IMR-90 (cell line): ENCODE measurements around the gene BARD1. TPM values are rescaled to one million over a fixed set of nuclear protein-coding genes. Genes with fewer than 3 reads are reported as not detected.

ENCODE experiments used
- ATAC-seq: fragments of 200-7000 bp; cut with Tn5 transposase; 2 replicates; pipeline ENCODE4 v1.9.1; 2020; ENCODE audit warnings: low read depth, mild to moderate bottlenecking, moderate library complexity
- BruUV-seq: library from RNA; stranded (reverse); fragments of 400-500 nt; replicated peaks from 2 replicates; lab custom pipeline; 2021; lab: Mats Ljungman, UMichigan
- CTCF ChIA-PET: fragments of 300-600 bp; formaldehyde crosslinking; extraction: SDS; loops from one replicate; lab custom pipeline; 2021; ENCODE audit warnings: antibody characterized with exemption; lab: Yijun Ruan, JAX
- POLR2A ChIA-PET: fragments of 300-600 bp; sonication (Branson Sonifier 250); formaldehyde crosslinking; loops from one replicate; lab custom pipeline; 2022; ENCODE audit warnings: antibody characterized with exemption; ENCODE audit not compliant: unreplicated experiment; lab: Charles Lee
- DNase-seq: peaks from one replicate; pipeline ENCODE4 v3.0.0; 2013
- H2AFZ ChIP-seq: replicated peaks from 2 replicates; pipeline ENCODE3; 2013; ENCODE audit warnings: low read length, mild to moderate bottlenecking; ENCODE audit not compliant: poor library complexity
- H2AK5ac ChIP-seq: 2 replicates; pipeline ENCODE4 v1.6.1; 2013; ENCODE audit warnings: low read depth, low read length, inconsistent platforms
- H2AK9ac ChIP-seq: replicated peaks from 2 replicates; pipeline ENCODE3; 2013; ENCODE audit warnings: mild to moderate bottlenecking, low read depth, low read length, moderate library complexity; ENCODE audit not compliant: poor library complexity
- H2BK120ac ChIP-seq: 2 replicates; pipeline ENCODE4 v1.6.1; 2013; ENCODE audit warnings: low read depth, low read length, inconsistent platforms
- H2BK15ac ChIP-seq: 3 replicates; pipeline ENCODE4 v1.6.1; 2013; ENCODE audit warnings: low read depth, low read length, inconsistent platforms
- H2BK20ac ChIP-seq: 2 replicates; pipeline ENCODE4 v1.6.1; 2013; ENCODE audit warnings: low read depth, mild to moderate bottlenecking, inconsistent platforms, low read length, moderate library complexity
- H2BK5ac ChIP-seq: 2 replicates; pipeline ENCODE4 v1.6.1; 2013; ENCODE audit warnings: mild to moderate bottlenecking, low read depth, low read length, inconsistent platforms; ENCODE audit not compliant: poor library complexity, severe bottlenecking
- H3K14ac ChIP-seq: replicated peaks from 2 replicates; pipeline ENCODE4 v1.6.1; 2013; ENCODE audit warnings: low read depth, low read length, inconsistent platforms
- H3K18ac ChIP-seq: 2 replicates; pipeline ENCODE4 v1.6.1; 2013; ENCODE audit warnings: low read depth, low read length, control low read depth
- H3K23ac ChIP-seq: 2 replicates; pipeline ENCODE4 v1.6.1; 2013; ENCODE audit warnings: low read depth, low read length, inconsistent platforms
- H3K27ac ChIP-seq: 2 replicates; pipeline ENCODE4 v1.5.1; 2013; ENCODE audit warnings: mild to moderate bottlenecking, control low read depth, low read length; ENCODE audit not compliant: insufficient read depth
- H3K27me3 ChIP-seq: 2 replicates; pipeline ENCODE4 v1.6.1; 2013; ENCODE audit warnings: low read length; ENCODE audit not compliant: control insufficient read depth, insufficient read depth
- H3K36me3 ChIP-seq: 2 replicates; pipeline ENCODE4 v1.6.1; 2013; ENCODE audit warnings: low read length, mixed read lengths; ENCODE audit not compliant: control insufficient read depth, insufficient read depth
- H3K4ac ChIP-seq: 2 replicates; pipeline ENCODE4 v1.6.1; 2013; ENCODE audit warnings: low read depth, low read length, inconsistent platforms
- H3K4me1 ChIP-seq: 2 replicates; pipeline ENCODE4 v1.6.1; 2013; ENCODE audit warnings: low read length, mixed read lengths; ENCODE audit not compliant: control insufficient read depth, insufficient read depth
- H3K4me2 ChIP-seq: 2 replicates; pipeline ENCODE4 v1.6.1; 2013; ENCODE audit warnings: low read depth, mild to moderate bottlenecking, control low read depth, low read length, moderate library complexity
- H3K4me3 ChIP-seq: 2 replicates; pipeline ENCODE4 v1.5.1; 2013; ENCODE audit warnings: low read depth, mild to moderate bottlenecking, control low read depth, low read length, moderate library complexity; ENCODE audit not compliant: insufficient read depth
- H3K56ac ChIP-seq: 2 replicates; pipeline ENCODE4 v1.6.1; 2013; ENCODE audit warnings: low read length, inconsistent platforms; ENCODE audit not compliant: insufficient read depth; ENCODE audit errors: extremely low read depth
- H3K79me1 ChIP-seq, 2 experiments: 2 replicates each; pipeline ENCODE4 v1.6.1; 2013; ENCODE audit warnings: low read length in 2 of 2, inconsistent platforms in 1 of 2, low read depth in 1 of 2
- H3K9ac ChIP-seq: 2 replicates; pipeline ENCODE4 v1.6.1; 2013; ENCODE audit warnings: low read depth, low read length, control low read depth
- H3K9me1 ChIP-seq: 2 replicates; pipeline ENCODE4 v1.6.1; 2013; ENCODE audit warnings: low read length, inconsistent platforms; ENCODE audit not compliant: insufficient read depth
- H3K9me3 ChIP-seq: 2 replicates; pipeline ENCODE4 v1.6.1; 2013; ENCODE audit warnings: low read length; ENCODE audit not compliant: control insufficient read depth, insufficient read depth
- H4K20me1 ChIP-seq: 2 replicates; pipeline ENCODE4 v1.6.1; 2013; ENCODE audit warnings: low read length, inconsistent platforms; ENCODE audit not compliant: insufficient read depth
- H4K5ac ChIP-seq: 2 replicates; pipeline ENCODE4 v1.6.1; 2013; ENCODE audit warnings: mild to moderate bottlenecking, low read depth, low read length, control low read depth
- H4K8ac ChIP-seq, 2 experiments: 2 replicates each; pipeline ENCODE4 v1.6.1; 2013; ENCODE audit warnings: low read depth in 2 of 2, low read length in 2 of 2, control low read depth in 1 of 2, inconsistent platforms in 1 of 2
- H4K91ac ChIP-seq: 2 replicates; pipeline ENCODE4 v1.6.1; 2013; ENCODE audit warnings: low read depth, low read length, inconsistent platforms; ENCODE audit not compliant: insufficient read depth
- BHLHE40 ChIP-seq: fragments of 150-350 bp; IDR thresholded peaks from 2 replicates; pipeline ENCODE4 v1.6.1; 2016; ENCODE audit warnings: mild to moderate bottlenecking, low read depth, low read length
- CHD1 ChIP-seq: IDR thresholded peaks from 2 replicates; pipeline ENCODE4 v1.6.1; 2012; ENCODE audit warnings: low read depth, low read length, improper control_type of control experiment
- MAFK ChIP-seq: IDR thresholded peaks from 2 replicates; pipeline ENCODE4 v1.6.1; 2012; ENCODE audit warnings: low read depth, low read length, improper control_type of control experiment
- MAZ ChIP-seq: IDR thresholded peaks from 2 replicates; pipeline ENCODE4 v1.6.1; 2012; ENCODE audit warnings: low read depth, mild to moderate bottlenecking, low read length, improper control_type of control experiment, moderate library complexity, borderline replicate concordance
- NFE2L2 ChIP-seq: fragments of 150-350 bp; IDR thresholded peaks from 2 replicates; pipeline ENCODE4 v1.6.1; 2016; ENCODE audit warnings: low read depth, mild to moderate bottlenecking, low read length
- RFX5 ChIP-seq: IDR thresholded peaks from 2 replicates; pipeline ENCODE4 v1.8.0; 2012; ENCODE audit warnings: low read depth, mild to moderate bottlenecking, low read length, moderate library complexity
- SMC3 ChIP-seq: fragments of 150-350 bp; IDR thresholded peaks from 2 replicates; pipeline ENCODE4 v1.6.1; 2016; ENCODE audit warnings: low read depth, mild to moderate bottlenecking, antibody characterized with exemption, low read length, moderate library complexity
- WGBS, 2 experiments: methylation state at CpG; one replicate each; pipeline versions ENCODE4 v1.1.5 to v1.1.7; 2013; ENCODE audit warnings: missing lambda C conversion rate in 2 of 2; ENCODE audit not compliant: insufficient read length in 1 of 2; ENCODE audit errors: extremely low coverage in 2 of 2; 5-methylcytosine and 5-hydroxymethylcytosine counted together
- dilution Hi-C: fragments of 300-500 bp; cut with HindIII; formaldehyde crosslinking; loops from one replicate; pipeline ENCODE4 v1.14.3; 2018; ENCODE audit warnings: low sequenced_read_pairs; ENCODE audit not compliant: unreplicated experiment
- in situ Hi-C: fragments of 300-500 bp; cut with MboI; formaldehyde crosslinking; loops from 3 replicates; pipeline ENCODE4 v1.14.3; 2019; ENCODE audit warnings: low sequenced_read_pairs, inconsistent platforms, mixed read lengths
- intact Hi-C: fragments of 100-400 bp; cut with micrococcal nuclease; formaldehyde crosslinking; loops from 2 replicates; pipeline ENCODE4 v1.10.0; 2022
- polyA plus RNA-seq, 3 experiments: library from polyadenylated mRNA; depleted of rRNA; stranded (reverse); fragments of >200 nt; gene quantifications; 2 replicates each; pipeline ENCODE4 v1.2.3, GENCODE V29; 2012; ENCODE audit warnings: low replicate concordance in 1 of 3
- total RNA-seq: library from RNA; depleted of rRNA; stranded (reverse); fragments of >200 nt; gene quantifications from 2 replicates; pipeline ENCODE4 v1.2.3, GENCODE V29; 2012
- TF ChIP-seq, protein P1 (sequence below): fragments of 150-350 bp; IDR thresholded peaks from 2 replicates; pipeline ENCODE4 v1.6.1; 2016; ENCODE audit warnings: low read depth, mild to moderate bottlenecking, low read length, moderate library complexity, borderline replicate concordance

Gene BARD1
- total and polyA plus RNA-seq, 2 of the 4 experiments (the other 2 are of a cell fraction) = 3.1 to 34.6 TPM

GRCh38 chr2:214679736-214680135, 129.7 kb downstream of the BARD1 start:
- H4K20me1 ChIP-seq = no peaks in the 10 kb centered on the region
- no peaks in the 10 kb centered on the region for H3K79me1 ChIP-seq
- H3K4me1 ChIP-seq = no peaks in the 10 kb centered on the region
- no peak overlapping the region for H2AK9ac ChIP-seq
- H4K8ac ChIP-seq = no peak overlapping the region
- no peak overlapping the region for H3K4me2 ChIP-seq
- H2BK20ac ChIP-seq = no peak overlapping the region
- H4K5ac ChIP-seq = no peak overlapping the region
- TF ChIP-seq SMC3 (no peak), NFE2L2 (no peak), RFX5 (no peak), MAZ (no peak), CHD1 (no peak), BHLHE40 (no peak), MAFK (no peak)
- TF ChIP-seq, protein P1, sequence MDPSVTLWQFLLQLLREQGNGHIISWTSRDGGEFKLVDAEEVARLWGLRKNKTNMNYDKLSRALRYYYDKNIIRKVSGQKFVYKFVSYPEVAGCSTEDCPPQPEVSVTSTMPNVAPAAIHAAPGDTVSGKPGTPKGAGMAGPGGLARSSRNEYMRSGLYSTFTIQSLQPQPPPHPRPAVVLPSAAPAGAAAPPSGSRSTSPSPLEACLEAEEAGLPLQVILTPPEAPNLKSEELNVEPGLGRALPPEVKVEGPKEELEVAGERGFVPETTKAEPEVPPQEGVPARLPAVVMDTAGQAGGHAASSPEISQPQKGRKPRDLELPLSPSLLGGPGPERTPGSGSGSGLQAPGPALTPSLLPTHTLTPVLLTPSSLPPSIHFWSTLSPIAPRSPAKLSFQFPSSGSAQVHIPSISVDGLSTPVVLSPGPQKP = no peak
- no peak overlapping the region for H2AK5ac ChIP-seq
- H3K4ac ChIP-seq = no peak overlapping the region
- dilution Hi-C loops (no loop called here), intact Hi-C loops (no loop called here), in situ Hi-C loops (no loop called here)
- no peak overlapping the region for H3K27ac ChIP-seq
- H3K9me1 ChIP-seq = no peaks in the 10 kb centered on the region
- CTCF ChIA-PET = no interaction called here
- DNase-seq = no peak
- no peak overlapping the region for H3K18ac ChIP-seq
- no peak overlapping the region for H3K9ac ChIP-seq
- no peaks in the 10 kb centered on the region for H3K36me3 ChIP-seq
- WGBS, 2 experiments = no CpG with 5 or more reads among the region's 1 CpG
- H3K14ac ChIP-seq = no peak overlapping the region
- ATAC-seq = no peak
- H4K91ac ChIP-seq = no peak overlapping the region
- H3K9me3 ChIP-seq = no peaks in the 10 kb centered on the region
- H3K56ac ChIP-seq = no peak overlapping the region
- no peak overlapping the region for H2BK15ac ChIP-seq
- no peak overlapping the region for H2BK120ac ChIP-seq
- H3K4me3 ChIP-seq = no peak overlapping the region
- BruUV-seq = no TSS peak
- no peak overlapping the region for H2BK5ac ChIP-seq
- H3K23ac ChIP-seq = no peak overlapping the region
- H3K27me3 ChIP-seq = no peaks in the 10 kb centered on the region
- POLR2A ChIA-PET = no interaction called here
- H2AFZ ChIP-seq = no peak overlapping the region
